GM19395 (cell line): ENCODE measurements around the gene TNS1.
"Not testable (repeated sequence)": the region's sequence is repeated elsewhere in the genome, so short reads cannot be mapped to it uniquely, and the experiment has no call there.

Experiments
- ATAC-seq: cut with Tn5 transposase; IDR thresholded peaks from one replicate; pipeline ENCODE4 v1.9.1; 2021; ENCODE audit warnings: mild to moderate bottlenecking, moderate library complexity; ENCODE audit not compliant: unreplicated experiment

Gene TNS1

GRCh38 chr2:217790681-217791392 lies 212.0 kb downstream of the TNS1 start:
- no peak for ATAC-seq

- ATAC-seq, result peak; percentile 46
Observed at GRCh38 chr2:217790195-217790594, 212.6 kb downstream of the TNS1 start.

- ATAC-seq, result no peak
Observed at GRCh38 chr2:217789736-217790181, 213.0 kb downstream of the TNS1 start.

- peak; percentile 61 for ATAC-seq
Observed at GRCh38 chr2:217789003-217789735, 213.6 kb downstream of the TNS1 start.

- no peak for ATAC-seq
Observed at GRCh38 chr2:217788669-217789002, 214.2 kb downstream of the TNS1 start.

GRCh38 chr2:217787160-217787877 lies 215.5 kb downstream of the TNS1 start:
- ATAC-seq, result no peak

DNA sequence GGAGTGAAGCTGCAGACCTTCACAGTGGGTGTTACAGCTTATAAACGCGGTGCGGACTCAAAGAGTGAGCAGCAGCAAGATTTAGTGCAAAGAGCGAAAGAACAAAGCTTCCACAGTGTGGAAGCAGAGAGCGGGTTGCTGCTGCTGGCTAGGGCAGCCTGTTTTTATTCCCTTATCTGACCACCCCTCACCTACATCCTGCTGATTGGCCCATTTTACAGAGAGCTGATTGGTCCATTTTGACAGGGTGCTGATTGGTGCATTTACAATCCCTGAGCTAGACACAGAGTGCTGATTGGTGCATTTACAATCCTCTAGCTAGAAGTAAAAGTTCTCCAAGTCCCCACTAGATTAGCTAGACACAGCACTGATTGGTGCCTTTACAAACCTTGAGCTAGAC lies 216.2 kb downstream of the TNS1 start:
- not testable (repeated sequence) for ATAC-seq

DNA sequence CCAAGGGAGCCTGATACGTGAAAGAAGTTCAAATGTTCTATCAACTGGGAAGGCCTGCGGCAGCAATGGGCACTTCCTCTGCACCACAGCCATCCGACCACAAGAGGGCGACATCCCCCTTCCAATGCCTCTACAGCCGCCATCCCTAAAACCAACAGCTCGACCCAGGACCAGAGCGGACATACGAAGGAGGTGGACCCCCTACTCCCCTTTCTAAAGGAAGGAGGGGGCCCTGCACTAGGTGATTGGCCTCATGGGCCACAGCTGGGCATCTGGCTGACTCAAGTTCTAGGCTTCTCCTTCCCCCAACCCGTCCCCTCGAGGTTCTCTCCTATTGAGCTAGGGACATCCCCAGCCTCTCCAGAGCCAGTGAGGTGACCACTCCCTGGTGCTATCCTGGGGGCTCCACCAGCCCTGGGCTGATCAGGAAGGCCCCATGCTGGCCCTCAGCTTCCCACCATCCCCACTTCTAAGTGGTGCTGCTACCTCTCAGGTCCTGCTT lies 217.2 kb downstream of the TNS1 start:
- ATAC-seq, result peak; percentile 71

DNA sequence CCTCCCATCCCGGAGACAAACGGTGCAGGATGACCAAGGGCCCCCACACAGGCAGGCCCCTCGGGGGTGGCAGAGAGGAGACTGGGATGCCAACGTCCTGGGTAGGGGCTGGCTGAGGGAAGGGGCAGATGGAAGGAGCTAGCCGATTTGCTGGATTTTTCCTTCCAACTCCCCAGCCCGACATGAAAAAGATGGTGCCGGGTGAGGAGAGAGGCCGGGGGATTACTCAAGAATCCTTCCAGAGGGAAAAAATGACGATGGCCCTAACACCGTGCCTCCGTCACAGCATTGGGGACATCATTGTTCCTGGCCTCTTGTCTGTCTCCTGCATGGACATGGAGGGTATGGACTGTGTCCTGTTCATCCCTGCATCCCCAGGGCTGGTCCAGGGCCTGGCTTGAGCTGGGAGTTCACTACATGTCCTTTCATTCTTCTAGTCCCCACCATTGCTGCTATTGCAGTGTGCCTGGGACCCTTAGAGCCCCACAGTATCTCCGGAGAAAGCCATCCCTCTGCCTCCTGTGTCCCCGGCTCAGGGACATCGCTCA lies 217.7 kb downstream of the TNS1 start:
- no peak for ATAC-seq

- ATAC-seq, result no peak
Observed at GRCh38 chr2:217783243-217783642, 219.6 kb downstream of the TNS1 start.

DNA sequence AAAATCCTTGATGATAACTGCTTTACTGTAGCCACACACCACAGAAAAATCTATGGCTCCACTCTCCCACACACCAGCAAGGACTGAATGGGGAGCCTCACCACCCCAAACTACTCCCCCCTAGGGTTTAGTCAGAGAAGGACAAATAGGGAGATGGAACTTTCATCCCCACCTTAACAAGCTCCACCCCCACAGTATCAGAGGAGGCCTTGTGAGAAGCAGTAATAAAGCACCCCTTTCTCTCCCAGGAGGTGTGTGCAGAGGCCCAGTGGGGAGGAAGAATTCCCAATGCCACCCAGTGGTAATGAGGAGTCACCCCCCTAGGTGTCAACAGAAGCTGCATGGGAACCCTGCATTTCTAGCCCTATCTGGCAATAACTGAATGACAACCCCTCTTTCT lies 224.9 kb downstream of the TNS1 start:
- ATAC-seq, result no peak

GRCh38 chr2:217776631-217777030 lies 226.2 kb downstream of the TNS1 start:
- no peak for ATAC-seq

- ATAC-seq, result no peak
Observed at GRCh38 chr2:217775920-217776503, 226.8 kb downstream of the TNS1 start.

- ATAC-seq, result no peak
Observed at GRCh38 chr2:217774232-217774631, 228.6 kb downstream of the TNS1 start.

DNA sequence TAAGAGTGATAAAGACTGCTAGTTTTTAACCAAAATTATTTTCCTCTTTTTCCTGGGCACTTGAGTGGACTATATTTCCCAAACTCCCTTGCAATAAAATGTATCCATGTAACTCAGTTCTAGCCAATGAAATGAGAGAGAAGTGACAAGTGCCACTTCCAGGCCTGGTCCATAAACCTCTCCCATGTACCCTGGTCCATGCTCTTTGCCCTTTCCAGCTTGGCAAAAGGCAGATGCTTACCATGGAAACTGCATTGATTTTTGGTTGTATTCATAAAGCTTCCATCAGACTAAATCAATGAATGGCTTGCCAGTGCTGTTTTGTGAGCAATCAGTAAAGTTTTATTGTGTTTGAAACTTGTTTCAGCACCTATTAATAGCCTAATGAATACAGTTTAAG lies 229.3 kb downstream of the TNS1 start:
- no peak for ATAC-seq

- ATAC-seq, result no peak
Observed at GRCh38 chr2:217766356-217766755, 236.4 kb downstream of the TNS1 start.

GRCh38 chr2:217761645-217762277 lies 241.0 kb downstream of the TNS1 start:
- no peak for ATAC-seq

DNA sequence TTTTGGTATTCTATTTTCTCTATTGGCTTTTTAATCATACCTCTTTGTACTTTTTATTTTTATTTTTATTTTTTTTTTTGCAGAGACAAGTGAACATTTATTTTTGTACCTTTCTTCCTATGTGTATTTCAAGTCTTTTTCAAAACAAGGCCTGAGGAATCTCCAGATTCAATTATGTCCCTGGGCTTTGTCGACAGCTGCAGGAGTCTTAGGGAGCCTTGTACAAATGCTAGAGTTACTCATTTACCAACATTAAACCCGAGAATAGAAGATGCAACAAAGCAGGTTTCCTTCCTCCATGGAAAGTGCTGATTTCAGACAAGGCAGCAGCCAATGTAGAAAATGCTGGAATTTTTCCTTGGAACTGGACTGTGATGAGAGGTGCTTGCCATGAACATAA lies 242.8 kb downstream of the TNS1 start:
- no peak for ATAC-seq

GRCh38 chr2:217757108-217757463 lies 245.7 kb downstream of the TNS1 start:
- no peak for ATAC-seq

GRCh38 chr2:217756375-217757107 lies 246.3 kb downstream of the TNS1 start:
- ATAC-seq, result no peak
